Ovary (tissue), 9 donors: ENCODE measurements around the gene RNF208. TPM values are rescaled to one million over a fixed set of nuclear protein-coding genes. Genes with fewer than 3 reads are reported as not detected.
"Not testable (repeated sequence)": the region's sequence is repeated elsewhere in the genome, so short reads cannot be mapped to it uniquely, and the experiment has no call there.

Experiments used
- DNase-seq, 5 donors: peaks; one replicate each; pipeline ENCODE4 v3.0.0-alpha.2; 2019 to 2020
- H3K27ac ChIP-seq, 2 donors: fragments of 200-600 bp; one replicate each; pipeline versions ENCODE4 v1.5.1 to v1.8.0; 2019 to 2022
- H3K27me3 ChIP-seq: fragments of 200-600 bp; one replicate; pipeline ENCODE4 v1.8.0; 2022
- H3K36me3 ChIP-seq: fragments of 200-600 bp; sonication (generic); one replicate; pipeline ENCODE4 v1.5.1; 2019
- H3K4me1 ChIP-seq: one replicate; pipeline ENCODE4 v1.8.1; 2013; ENCODE audit warnings: mild to moderate bottlenecking, moderate library complexity; ENCODE audit not compliant: insufficient read depth
- H3K4me3 ChIP-seq: fragments of 200-600 bp; sonication (generic); one replicate; pipeline ENCODE4 v1.5.1; 2017
- H3K9me3 ChIP-seq, 2 donors: fragments of 200-600 bp in 1 of 2; sonication (generic) in 1 of 2; one replicate each; pipeline versions ENCODE4 v1.5.1 to v1.8.1; 2013 to 2019; ENCODE audit warnings: mild to moderate bottlenecking in 1 of 2, moderate library complexity in 1 of 2
- CTCF ChIP-seq, 3 donors: fragments of 450-650 bp in 2 of 3; fragments of 200-600 bp in 1 of 3; IDR thresholded peaks; one replicate each; pipeline versions ENCODE4 v1.5.1 to v1.8.0; 2016 to 2022; ENCODE audit warnings: antibody characterized with exemption in 3 of 3, mild to moderate bottlenecking in 1 of 3
- EP300 ChIP-seq: sonication (generic); formaldehyde crosslinking; IDR thresholded peaks from one replicate; pipeline ENCODE4 v1.6.1; 2017; ENCODE audit warnings: antibody characterized with exemption
- POLR2A ChIP-seq: fragments of 450-650 bp; IDR thresholded peaks from one replicate; pipeline ENCODE4 v1.6.1; 2017; ENCODE audit warnings: antibody characterized with exemption, mild to moderate bottlenecking, moderate library complexity
- WGBS, 3 donors: extraction: QIAGEN DNeasy Blood & Tissue Kit in 1 of 3; methylation state at CpG; one replicate each; pipeline versions ENCODE4 v1.1.5 to v1.1.7; 2013 to 2017; 5-methylcytosine and 5-hydroxymethylcytosine counted together
- intact Hi-C, 4 donors: fragments of 100-400 bp; cut with DNase I; formaldehyde crosslinking; loops; one replicate each; pipeline versions ENCODE4 v1.11.0 to v1.15.1; 2022 to 2023
- polyA plus RNA-seq, 2 donors: library from polyadenylated mRNA; stranded (reverse); fragments of 200-250 nt in 1 of 2; fragments of 350-450 nt in 1 of 2; fragmentation: Illumina TruSeq in 1 of 2; extraction: RNeasy Lipid Tissue Mini Kit (QIAGEN cat#74804) in 1 of 2; gene quantifications; one replicate each; pipeline ENCODE4 v1.2.3, GENCODE V29; 2013 to 2014
- total RNA-seq, 7 donors: library from RNA; depleted of rRNA in 2 of 7; stranded (reverse); fragments of >200 nt in 2 of 7; fragmentation: NEBNext Ultra II Directional in 3 of 7; extraction: Animal tissue kit (Norgen Biotek cat#: 25700) in 3 of 7; gene quantifications; one replicate each; pipeline versions ENCODE4 v1.1.0 to v1.2.4, GENCODE V29; 2016 to 2023
- donor health status: DM: no; HTN: no; CAD: no; lungs with moderate emphysema.
- donor health status: DM: no; HTN: no; CAD: no.
- donor health status: Bipolar disorder and iron deficiency.
- donor health status: DM: yes; HTN: yes; CAD: no.
- donor health status: DM: no; HTN: no; CAD: no.
- donor health status: DM: yes; HTN: yes; CAD: no.

Gene RNF208
- total and polyA plus RNA-seq, 9 donors: 0.92 to 6.5 (median 3.1) TPM; not detected in 2

- no peaks in the 10 kb centered on the region for H3K27me3 ChIP-seq
- H3K9me3 ChIP-seq: no peaks in the 10 kb centered on the region
- peak overlapping the region; percentile 63 to 79 for H3K27ac ChIP-seq
- H3K4me1 ChIP-seq: peaks cover 6% of the 10 kb centered on the region
- intact Hi-C loops: no loop called here
- TF ChIP-seq EP300 (no peak), CTCF (IDR thresholded peaks at IDR 0.05) (no peak), POLR2A (no peak)
- no peaks in the 10 kb centered on the region for H3K36me3 ChIP-seq
- 1 to 7% (median 3%) methylated on average over 18 to 83 of the region's 83 CpGs for WGBS, 3 donors
- peak overlapping the region; percentile 64 for H3K4me3 ChIP-seq
- DNase-seq: peak; percentile 62 to 77 (median 77)
These were observed 19.6 kb upstream of the RNF208 start for GRCh38 chr9:137241490-137242268.

- WGBS, 3 donors: 0 to 1% (median 1%) methylated on average over 36 to 67 of the region's 67 CpGs
- intact Hi-C loops: no loop called here
- TF ChIP-seq CTCF (IDR thresholded peaks at IDR 0.05): peak in 1 of 3 donors; percentile 6
- TF ChIP-seq POLR2A: peak; percentile 100
- no peak for TF ChIP-seq EP300
- H3K9me3 ChIP-seq: no peaks in the 10 kb centered on the region
- H3K27me3 ChIP-seq: no peaks in the 10 kb centered on the region
- peak within 1 kb of the TSS; percentile 63 to 95 for H3K27ac ChIP-seq
- H3K4me1 ChIP-seq: peaks cover 12% of the 10 kb centered on the region
- no peaks in the 10 kb centered on the region for H3K36me3 ChIP-seq
- peak within 1 kb of the TSS; percentile 64 for H3K4me3 ChIP-seq
- DNase-seq: peak; percentile 99 to 100 (median 100)
These were observed 18.9 kb upstream of the RNF208 start, which contains the start of gene TUBB4B for GRCh38 chr9:137240841-137241489. TSS of gene TUBB4B (plus strand) at chr9:137241287. CDS start at chr9:137241361, 74 bp downstream.

- Histone ChIP-seq H3K9me3 (no peaks in the 10 kb centered on the region), H3K4me1 (peaks cover 14% of the 10 kb centered on the region), H3K27ac (peak overlapping the region; percentile 23 to 95), H3K4me3 (peak overlapping the region; percentile 60), H3K27me3 (no peaks in the 10 kb centered on the region), H3K36me3 (no peaks in the 10 kb centered on the region)
- peak; percentile 13 for TF ChIP-seq POLR2A
- TF ChIP-seq EP300: no peak
- peak; percentile 74 to 88 (median 81) for DNase-seq
- WGBS, 3 donors: 0 to 1% (median 1%) methylated on average over 23 to 58 of the region's 58 CpGs
- intact Hi-C loops: no loop called here
These were observed 18.3 kb upstream of the RNF208 start for GRCh38 chr9:137240318-137240840.

GRCh38 chr9:137239541-137240200 lies 17.6 kb upstream of the RNF208 start:
- DNase-seq, H3K36me3 ChIP-seq, H3K27me3 ChIP-seq, H3K9me3 ChIP-seq: not testable (repeated sequence)
- intact Hi-C loops: loop anchor here in 1 of 4 donors (10.0 kb wide), 1 partner anchor 125 kb away; the partner anchor contains the start of gene DPP7
- peaks cover 14% of the 10 kb centered on the region for H3K4me1 ChIP-seq
- peak overlapping the region; percentile 60 for H3K4me3 ChIP-seq
- peak overlapping the region in 1 of 2 donors; percentile 95 for H3K27ac ChIP-seq
- 44 to 46% (median 45%) methylated on average over 27 of the region's 27 CpGs for WGBS, 3 donors
